K562 (cell line): ENCODE measurements around the gene RTN4. TPM values are rescaled to one million over a fixed set of nuclear protein-coding genes. Genes with fewer than 3 reads are reported as not detected.

Experiments used
- CCNT2 ChIP-seq: IDR thresholded peaks from 2 replicates; pipeline ENCODE4 v1.6.1; 2011; ENCODE audit warnings: borderline replicate concordance, low read depth, mild to moderate bottlenecking, moderate library complexity, mixed read lengths, low read length; ENCODE audit not compliant: insufficient read length; ENCODE audit errors: extremely low read depth
- CHD7 ChIP-seq: fragments of 200-600 bp; sonication (generic); IDR thresholded peaks from one replicate; pipeline ENCODE4 v1.6.1; 2012; ENCODE audit warnings: mild to moderate bottlenecking, low read depth, low read length, inconsistent platforms
- FOXA3 ChIP-seq, 2 experiments: fragments of 450-650 bp in 1 of 2; sonication (generic) in 1 of 2; formaldehyde crosslinking; IDR thresholded peaks in 1 of 2; conservative IDR thresholded peaks in 1 of 2; 2 replicates each; pipeline versions ENCODE4 v1.4.0 to v1.8.0; 2020 to 2022; ENCODE audit warnings: mild to moderate bottlenecking in 2 of 2, missing genetic modification reagents in 1 of 2
- GMEB1 ChIP-seq: fragments of 250-450 bp; sonication (Bioruptor Pico); IDR thresholded peaks from 2 replicates; pipeline ENCODE4 v1.4.0; 2020; ENCODE audit warnings: mild to moderate bottlenecking
- NCOA6 ChIP-seq: fragments of 450-650 bp; IDR thresholded peaks from 2 replicates; pipeline ENCODE4 v1.6.1; 2017; ENCODE audit warnings: mild to moderate bottlenecking
- NKRF ChIP-seq: fragments of 450-650 bp; IDR thresholded peaks from 2 replicates; pipeline ENCODE4 v1.6.1; 2016; ENCODE audit warnings: borderline replicate concordance
- ZFP30 ChIP-seq: fragments of 250-450 bp; sonication (Bioruptor Pico); IDR thresholded peaks from 2 replicates; pipeline ENCODE4 v1.8.0; 2022; ENCODE audit warnings: moderate library complexity, mild to moderate bottlenecking, inconsistent platforms, borderline replicate concordance
- ZNF133 ChIP-seq: fragments of 250-450 bp; sonication (Bioruptor Pico); IDR thresholded peaks from 2 replicates; pipeline ENCODE4 v1.4.0; 2020; ENCODE audit warnings: mild to moderate bottlenecking
- polyA plus RNA-seq, 8 experiments: library from polyadenylated mRNA; depleted of rRNA in 4 of 8; stranded (reverse) in 5 of 8; unstranded in 3 of 8; fragments of >200 nt; fragmentation: Nextera tagmentation in 2 of 8; fragmentation: Illumina TruSeq in 1 of 8; extraction: Ambion mirVana in 2 of 8; extraction: Trizol in 1 of 8; gene quantifications; 2 replicates each; pipeline versions ENCODE4 v1.2.1 to v1.2.3, GENCODE V29; 2011 to 2014; ENCODE audit warnings: inconsistent platforms in 1 of 8, missing spikeins in 1 of 8
- total RNA-seq, 7 experiments: library from RNA; depleted of rRNA in 6 of 7; stranded (reverse); fragments of >200 nt in 6 of 7; fragmentation: Illumina TruSeq in 2 of 7; extraction: Trizol in 2 of 7; gene quantifications; 2 replicates each; pipeline versions ENCODE4 v1.2.1 to v1.2.3, GENCODE V29; 2011 to 2021; ENCODE audit warnings: low replicate concordance in 1 of 7

Gene RTN4
- total and polyA plus RNA-seq, 9 of the 15 experiments (the other 6 are each of a cell fraction or from before 2014, with no cell fraction given), result 73.0 to 248 (median 116) TPM

DNA sequence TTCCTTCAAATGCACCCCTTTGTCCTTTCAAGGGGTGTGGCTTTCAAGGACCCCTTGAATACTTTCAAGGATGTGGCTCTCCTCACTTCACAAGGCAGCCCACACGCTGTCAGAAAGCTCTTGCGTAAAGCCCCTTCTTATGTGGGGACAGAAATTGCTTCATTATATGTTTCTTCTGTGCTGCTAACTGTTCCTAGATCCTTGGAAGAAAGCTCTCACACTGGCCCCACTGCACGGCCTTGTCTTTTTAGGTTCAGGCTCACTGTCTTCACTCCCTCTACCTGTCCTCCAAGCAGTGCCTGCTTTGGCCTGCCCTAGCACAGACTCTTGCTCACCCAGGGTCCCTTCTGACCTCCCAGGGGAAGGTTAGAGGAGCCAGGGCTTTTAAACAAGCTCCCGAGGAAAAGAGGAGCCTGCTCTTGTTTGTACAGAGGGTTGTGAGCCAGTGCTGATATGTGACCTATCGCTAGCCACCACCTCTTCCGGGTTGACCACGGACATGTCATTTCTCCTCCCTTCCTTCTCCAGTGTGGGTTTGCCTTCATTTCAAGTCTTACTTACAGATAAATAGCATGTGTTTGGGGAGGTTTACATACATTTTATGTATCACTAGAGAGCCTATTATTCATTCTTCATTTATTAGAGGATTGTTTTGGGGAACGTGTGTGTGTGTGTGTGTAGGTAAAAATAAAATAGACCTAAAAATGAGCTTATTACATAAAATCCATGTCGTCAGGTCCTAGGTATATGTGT is 94.7 kb downstream of the RTN4 start (continued):
- TF ChIP-seq NKRF (no peak), ZFP30 (CRISPR knock-in tag) (no peak), GMEB1 (CRISPR knock-in tag) (no peak), CCNT2 (no peak), CHD7 (no peak), NCOA6 (no peak), FOXA3 (CRISPR knock-in tag; conservative IDR thresholded peaks at IDR 0.05 in 1 of 2, IDR thresholded peaks at IDR 0.05 in 1 of 2) (peak; percentile 75 to 94), ZNF133 (CRISPR knock-in tag) (no peak)
